Fibroblast of the aortic adventitia (primary cell): ENCODE measurements around the gene KCNJ5. TPM values are rescaled to one million over a fixed set of nuclear protein-coding genes. Genes with fewer than 3 reads are reported as not detected.
A peak's percentile ranks its signal among the peaks of the same experiment; 100 is the strongest.

ENCODE experiments used
- DNase-seq: peaks from one replicate; pipeline ENCODE4 v3.0.0-alpha.2; 2010; ENCODE audit warnings: low read depth
- H3K4me3 ChIP-seq: 2 replicates; pipeline ENCODE4 v1.5.1; 2011; ENCODE audit warnings: low read depth, mild to moderate bottlenecking, control low read depth, low read length, moderate library complexity
- CTCF ChIP-seq: IDR thresholded peaks from 2 replicates; pipeline ENCODE4 v1.5.1; 2011; ENCODE audit warnings: mild to moderate bottlenecking, low read length, control low read depth, inconsistent platforms; ENCODE audit not compliant: insufficient read depth
- total RNA-seq: library from RNA; depleted of rRNA; stranded (reverse); fragments of >200 nt; gene quantifications from 2 replicates; pipeline ENCODE4 v1.2.3, GENCODE V29; 2012; ENCODE audit warnings: low replicate concordance

The KCNJ5 gene
- total RNA-seq, 1 donor = 0.09 TPM

GRCh38 chr11:128860571-128861361, 30.4 kb upstream of the KCNJ5 start:
- no peak for TF ChIP-seq CTCF
- DNase-seq = peak; percentile 7
- H3K4me3 ChIP-seq = no peak overlapping the region

- DNase-seq = no peak
- TF ChIP-seq CTCF = no peak
- H3K4me3 ChIP-seq = no peak overlapping the region
Observed at GRCh38 chr11:128862406-128862805, 28.8 kb upstream of the KCNJ5 start.

- DNase-seq = peak; percentile 51
- H3K4me3 ChIP-seq = no peak overlapping the region
- TF ChIP-seq CTCF = no peak
Observed at GRCh38 chr11:128862908-128863660, 28.1 kb upstream of the KCNJ5 start.

- TF ChIP-seq CTCF = no peak
- no peak overlapping the region for H3K4me3 ChIP-seq
- no peak for DNase-seq
Observed at GRCh38 chr11:128865490-128865889, 25.7 kb upstream of the KCNJ5 start.

- TF ChIP-seq CTCF = no peak
- DNase-seq = no peak
- H3K4me3 ChIP-seq = no peak within 1 kb of the TSS
Observed at GRCh38 chr11:128867277-128867676, 23.9 kb upstream of the KCNJ5 start, which contains the start of gene KCNJ1. KCNJ1 (minus strand) TSS chr11:128867296; CDS start chr11:128840243, 27,053 bp downstream.

GRCh38 chr11:128868841-128869671, 22.1 kb upstream of the KCNJ5 start:
- no peak for TF ChIP-seq CTCF
- DNase-seq = no peak
- no peak overlapping the region for H3K4me3 ChIP-seq
